CD4-positive, alpha-beta T cell (primary cell): Measurements from ENCODE around the gene PDLIM1. TPM values are rescaled to one million over a fixed set of nuclear protein-coding genes. Genes with fewer than 3 reads are reported as not detected.

ENCODE experiments used
- ATAC-seq: fragments of 200-7000 bp; cut with Tn5 transposase; one replicate; pipeline ENCODE4 v1.10.0; 2022; ENCODE audit warnings: mild to moderate bottlenecking; ENCODE audit not compliant: poor library complexity
- CTCF ChIA-PET: fragments of 350-600 bp; sonication (Branson Sonifier 250); formaldehyde crosslinking; loops from one replicate; lab custom pipeline; 2021; ENCODE audit warnings: antibody characterized with exemption, inconsistent platforms; lab: Charles Lee
- POLR2A ChIA-PET: fragments of 350-600 bp; sonication (Branson Sonifier 250); formaldehyde crosslinking; loops from one replicate; lab custom pipeline; 2021; ENCODE audit warnings: antibody characterized with exemption, inconsistent platforms; lab: Charles Lee
- DNase-seq, 14 experiments: peaks; one replicate each; pipeline ENCODE4 v3.0.0-alpha.2; 2013 to 2020; ENCODE audit warnings: mixed read lengths in 2 of 14
- H3K27ac ChIP-seq, 2 donors: one replicate each; pipeline versions ENCODE4 v1.5.1 to v1.7.0; 2013; ENCODE audit warnings: low read length in 2 of 2, low read depth in 1 of 2, mild to moderate bottlenecking in 1 of 2
- H3K27me3 ChIP-seq, 2 experiments: 1 replicate in 1 of 2; 2 replicates in 1 of 2; pipeline versions ENCODE4 v1.6.1 to v1.7.0; 2013; ENCODE audit warnings: low read length in 2 of 2, control low read depth in 1 of 2, mild to moderate bottlenecking in 1 of 2, moderate library complexity in 1 of 2; ENCODE audit not compliant: insufficient read depth in 2 of 2, control insufficient read depth in 1 of 2
- H3K36me3 ChIP-seq: one replicate; pipeline ENCODE4 v1.6.1; 2013; ENCODE audit warnings: low read length, control low read depth; ENCODE audit not compliant: insufficient read depth
- H3K4me1 ChIP-seq: one replicate; pipeline ENCODE4 v1.6.1; 2013; ENCODE audit warnings: low read length, control low read depth; ENCODE audit not compliant: insufficient read depth
- H3K4me3 ChIP-seq: one replicate; pipeline ENCODE4 v1.5.1; 2013; ENCODE audit warnings: mild to moderate bottlenecking, low read length, moderate library complexity
- H3K9me3 ChIP-seq, 2 experiments: 1 replicate in 1 of 2; 2 replicates in 1 of 2; pipeline versions ENCODE4 v1.6.1 to v1.7.0; 2013; ENCODE audit warnings: low read length in 2 of 2, mild to moderate bottlenecking in 2 of 2, control low read depth in 1 of 2, moderate library complexity in 1 of 2; ENCODE audit not compliant: control insufficient read depth in 1 of 2, insufficient read depth in 1 of 2
- H3K27ac Mint-ChIP-seq: one replicate; pipeline ENCODE4 v1.8.0; 2020; ENCODE audit warnings: mixed read lengths
- H3K27me3 Mint-ChIP-seq: one replicate; pipeline ENCODE4 v1.8.0; 2021; ENCODE audit warnings: mixed read lengths
- H3K36me3 Mint-ChIP-seq: one replicate; pipeline ENCODE4 v1.8.0; 2021; ENCODE audit warnings: low read depth, mixed read lengths
- H3K4me1 Mint-ChIP-seq: one replicate; pipeline ENCODE4 v1.8.0; 2021; ENCODE audit warnings: low read depth, mixed read lengths
- H3K4me3 Mint-ChIP-seq: one replicate; pipeline ENCODE4 v1.8.0; 2020; ENCODE audit warnings: mild to moderate bottlenecking, mixed read lengths
- H3K9me3 Mint-ChIP-seq: one replicate; pipeline ENCODE4 v1.8.0; 2020; ENCODE audit warnings: mixed read lengths
- intact Hi-C, 2 experiments: fragments of 100-400 bp; cut with DNase I in 1 of 2; cut with micrococcal nuclease in 1 of 2; formaldehyde crosslinking; loops; one replicate each; pipeline versions ENCODE4 v1.15.1 to v1.9.0; 2023 to 2025; cut with DNase I, micrococcal nuclease
- total RNA-seq, 174 experiments: library from RNA in 2 of 174; stranded (reverse) in 2 of 174; gene quantifications; one replicate each; pipeline ENCODE4 v1.2.3 and lab custom pipeline; 2021 to 2026
- TF ChIP-seq, protein P1 (sequence below): fragments of 200-600 bp; IDR thresholded peaks from one replicate; pipeline ENCODE4 v1.8.0; 2022; ENCODE audit warnings: antibody characterized with exemption, mild to moderate bottlenecking

Gene PDLIM1
- total RNA-seq, 2 experiments from 2014 or later, result 0.41 to 0.75 TPM

DNA sequence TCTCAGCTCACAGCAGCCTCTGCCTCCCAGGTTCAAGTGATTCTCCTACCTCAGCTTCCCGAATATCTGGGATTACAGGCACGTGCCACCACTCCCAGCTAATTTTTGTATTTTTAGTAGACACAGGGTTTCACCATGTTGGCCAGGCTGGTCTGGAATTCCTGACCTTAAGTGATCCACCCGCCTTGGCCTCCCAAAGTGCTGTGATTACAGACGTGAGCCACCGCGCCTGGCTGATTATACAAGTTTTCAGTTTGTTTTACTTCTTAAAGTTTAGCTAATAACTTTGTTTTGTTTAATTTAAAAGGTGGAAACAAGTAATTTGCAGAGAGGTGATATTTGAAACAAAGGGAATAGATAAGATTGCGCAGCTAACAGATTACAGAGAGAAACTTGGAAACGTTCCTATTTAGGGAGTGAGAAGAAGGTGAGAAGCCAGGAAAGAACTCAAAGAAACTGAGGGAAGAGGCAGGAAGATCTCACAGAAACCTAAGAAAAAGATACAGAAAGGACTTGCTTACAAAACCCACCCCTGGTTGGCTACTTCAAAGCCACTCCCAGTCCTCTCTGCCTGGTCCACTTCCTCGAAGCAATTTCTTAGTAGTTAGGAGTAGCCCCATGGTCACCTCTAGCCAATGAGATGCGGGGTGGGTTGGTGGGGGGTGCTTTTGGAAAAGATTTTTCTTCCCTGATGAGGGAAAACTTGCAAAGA, 15.0 kb upstream of the PDLIM1 start:
- Mint-ChIP-seq H3K36me3 (no peaks in the 10 kb centered on the region), H3K27ac (no peak overlapping the region), H3K4me1 (no peaks in the 10 kb centered on the region), H3K27me3 (peaks cover 4% of the 10 kb centered on the region), H3K4me3 (no peak overlapping the region), H3K9me3 (no peaks in the 10 kb centered on the region)
- POLR2A ChIA-PET, result no interaction called here
- Histone ChIP-seq H3K36me3 (no peaks in the 10 kb centered on the region), H3K4me3 (no peak overlapping the region), H3K27ac (no peak overlapping the region), H3K4me1 (no peaks in the 10 kb centered on the region), H3K27me3 (peaks cover 0 to 2% of the 10 kb centered on the region in 2 experiments), H3K9me3 (no peaks in the 10 kb centered on the region)
- CTCF ChIA-PET, result no interaction called here
- no peak for DNase-seq
- TF ChIP-seq, protein P1, sequence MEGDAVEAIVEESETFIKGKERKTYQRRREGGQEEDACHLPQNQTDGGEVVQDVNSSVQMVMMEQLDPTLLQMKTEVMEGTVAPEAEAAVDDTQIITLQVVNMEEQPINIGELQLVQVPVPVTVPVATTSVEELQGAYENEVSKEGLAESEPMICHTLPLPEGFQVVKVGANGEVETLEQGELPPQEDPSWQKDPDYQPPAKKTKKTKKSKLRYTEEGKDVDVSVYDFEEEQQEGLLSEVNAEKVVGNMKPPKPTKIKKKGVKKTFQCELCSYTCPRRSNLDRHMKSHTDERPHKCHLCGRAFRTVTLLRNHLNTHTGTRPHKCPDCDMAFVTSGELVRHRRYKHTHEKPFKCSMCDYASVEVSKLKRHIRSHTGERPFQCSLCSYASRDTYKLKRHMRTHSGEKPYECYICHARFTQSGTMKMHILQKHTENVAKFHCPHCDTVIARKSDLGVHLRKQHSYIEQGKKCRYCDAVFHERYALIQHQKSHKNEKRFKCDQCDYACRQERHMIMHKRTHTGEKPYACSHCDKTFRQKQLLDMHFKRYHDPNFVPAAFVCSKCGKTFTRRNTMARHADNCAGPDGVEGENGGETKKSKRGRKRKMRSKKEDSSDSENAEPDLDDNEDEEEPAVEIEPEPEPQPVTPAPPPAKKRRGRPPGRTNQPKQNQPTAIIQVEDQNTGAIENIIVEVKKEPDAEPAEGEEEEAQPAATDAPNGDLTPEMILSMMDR, result no peak
- intact Hi-C loops, result loop anchor here in 1 of 2 experiments (5.0 kb wide), 1 partner anchor 898 kb away; no protein-coding TSS in a partner anchor
- no peak for ATAC-seq

DNA sequence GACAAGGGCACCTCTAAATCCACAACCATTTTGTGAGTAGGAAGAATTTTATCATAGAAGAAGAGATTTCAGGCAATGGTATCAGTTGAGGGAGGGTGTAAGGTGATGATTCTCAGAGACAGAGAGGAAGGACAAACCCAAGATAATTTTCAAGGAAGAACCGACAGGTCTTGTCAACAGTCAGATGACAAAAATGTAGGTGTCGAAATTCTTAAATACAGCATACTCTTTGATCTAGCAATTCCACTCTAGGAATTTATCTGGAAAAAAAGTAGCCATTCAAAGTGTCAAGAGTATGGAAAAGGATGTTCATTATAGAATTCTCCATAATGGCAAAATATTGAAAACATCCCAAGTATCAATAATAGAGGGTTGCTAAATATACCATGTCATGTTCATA, 14.2 kb upstream of the PDLIM1 start:
- ATAC-seq (no peak), DNase-seq (no peak)
- TF ChIP-seq, protein P1, result no peak
- no peaks in the 10 kb centered on the region for H3K4me1 Mint-ChIP-seq
- Histone ChIP-seq H3K9me3 (no peaks in the 10 kb centered on the region), H3K27me3 (peaks cover 0 to 2% of the 10 kb centered on the region in 2 experiments), H3K4me3 (no peak overlapping the region), H3K36me3 (no peaks in the 10 kb centered on the region), H3K27ac (no peak overlapping the region), H3K4me1 (no peaks in the 10 kb centered on the region)
- H3K4me3 Mint-ChIP-seq, result no peak overlapping the region
- no peaks in the 10 kb centered on the region for H3K36me3 Mint-ChIP-seq
- no peak overlapping the region for H3K27ac Mint-ChIP-seq
- no peaks in the 10 kb centered on the region for H3K9me3 Mint-ChIP-seq
- intact Hi-C loops, result loop anchor here in 1 of 2 experiments (5.0 kb wide), 1 partner anchor 898 kb away; no protein-coding TSS in a partner anchor
- POLR2A ChIA-PET, result no interaction called here
- H3K27me3 Mint-ChIP-seq, result peaks cover 4% of the 10 kb centered on the region
- CTCF ChIA-PET, result no interaction called here

DNA sequence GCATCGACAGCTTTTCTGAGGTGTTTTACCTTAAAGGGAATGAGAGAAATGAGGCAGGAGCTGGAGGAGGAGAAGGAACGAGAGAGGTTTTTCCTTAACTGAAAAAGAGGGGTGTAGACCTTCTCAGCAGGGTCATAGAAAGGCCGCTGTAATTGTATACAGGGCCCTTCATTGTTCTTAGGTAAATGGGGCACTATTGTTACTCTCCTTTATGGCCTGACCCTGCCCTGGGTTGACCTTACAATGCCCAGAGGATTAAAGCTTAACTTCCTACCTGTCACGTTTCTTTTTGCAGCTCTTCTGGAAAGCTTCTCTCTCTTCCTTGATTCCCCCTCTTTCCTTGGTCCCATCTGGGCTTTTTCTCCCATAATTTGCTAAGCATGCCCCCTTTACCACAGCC, 13.7 kb upstream of the PDLIM1 start:
- Mint-ChIP-seq H3K36me3 (no peaks in the 10 kb centered on the region), H3K27ac (no peak overlapping the region), H3K9me3 (no peaks in the 10 kb centered on the region), H3K4me3 (no peak overlapping the region), H3K27me3 (peaks cover 4% of the 10 kb centered on the region), H3K4me1 (no peaks in the 10 kb centered on the region)
- ChIA-PET CTCF (no interaction called here), POLR2A (no interaction called here)
- Histone ChIP-seq H3K4me1 (no peaks in the 10 kb centered on the region), H3K27ac (no peak overlapping the region), H3K27me3 (peaks cover 0 to 2% of the 10 kb centered on the region in 2 experiments), H3K9me3 (no peaks in the 10 kb centered on the region), H3K36me3 (no peaks in the 10 kb centered on the region), H3K4me3 (no peak overlapping the region)
- DNase-seq, result no peak
- intact Hi-C loops, result no loop called here
- TF ChIP-seq, protein P1, result no peak
- no peak for ATAC-seq
